Stimulated activated CD8-positive, alpha-beta memory T cell treated with anti-CD3 and anti-CD28 coated beads, Interleukin-2, amount 100 ng/mL, for 1 hour (primary cell): ENCODE data around the gene PIK3CB.
"Not testable (repeated sequence)": the region's sequence is repeated elsewhere in the genome, so short reads cannot be mapped to it uniquely, and the experiment has no call there.

ENCODE experiments used
- DNase-seq, 2 donors: peaks; one replicate each; pipeline ENCODE4 v3.0.0-alpha.2; 2020; ENCODE audit warnings: low read depth in 2 of 2

PIK3CB gene

DNA sequence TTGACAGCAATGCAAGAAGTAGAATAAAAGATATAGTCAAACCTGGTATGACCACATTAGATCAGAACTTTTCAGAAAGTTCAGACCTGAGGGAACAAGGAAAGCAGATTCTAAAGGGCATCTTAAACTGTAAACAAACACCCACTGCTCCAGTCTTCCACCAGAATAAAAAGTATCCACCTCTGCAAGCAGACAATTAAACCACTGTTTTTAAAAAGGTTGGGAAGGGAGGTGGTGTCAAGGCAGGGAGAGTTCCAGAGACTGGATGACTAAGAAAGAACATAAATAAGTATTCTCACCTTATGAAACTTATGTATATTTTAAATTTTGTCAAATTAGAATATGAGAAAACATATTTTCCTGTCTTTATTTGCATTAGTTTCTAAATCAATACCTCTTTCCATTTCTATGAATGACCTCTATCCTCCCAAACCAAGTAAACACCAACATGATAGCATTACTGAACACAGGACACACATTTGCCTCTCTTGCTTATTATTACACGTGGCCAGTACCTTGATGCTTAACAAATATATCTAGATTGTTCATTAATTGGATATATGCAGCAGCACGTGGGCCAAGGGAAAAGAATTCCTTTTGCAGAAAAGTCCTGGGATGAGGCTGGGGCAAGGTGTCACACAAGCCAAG is 31.6 kb downstream of the PIK3CB start:
- DNase-seq = no peak

DNA sequence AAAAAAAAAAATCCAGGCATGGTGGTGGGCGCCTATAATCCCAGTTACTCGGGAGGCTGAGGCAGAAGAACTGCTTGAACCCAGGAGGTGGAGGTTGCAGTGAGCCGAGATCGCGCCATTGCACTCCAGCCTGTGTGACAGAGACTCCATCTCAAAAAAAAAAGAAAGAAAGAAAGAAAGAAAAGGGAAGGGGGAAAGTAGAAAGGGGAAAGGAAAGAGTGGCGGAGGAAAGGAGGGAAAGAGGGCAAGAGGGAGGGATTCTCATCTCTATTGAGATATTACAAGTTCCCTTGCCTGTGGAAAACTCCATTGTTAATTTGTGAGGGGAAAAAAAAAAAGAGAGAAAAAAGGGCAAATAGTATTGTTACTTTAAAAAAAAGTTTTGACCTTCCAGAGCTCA is 32.5 kb downstream of the PIK3CB start:
- not testable (repeated sequence) for DNase-seq

DNA sequence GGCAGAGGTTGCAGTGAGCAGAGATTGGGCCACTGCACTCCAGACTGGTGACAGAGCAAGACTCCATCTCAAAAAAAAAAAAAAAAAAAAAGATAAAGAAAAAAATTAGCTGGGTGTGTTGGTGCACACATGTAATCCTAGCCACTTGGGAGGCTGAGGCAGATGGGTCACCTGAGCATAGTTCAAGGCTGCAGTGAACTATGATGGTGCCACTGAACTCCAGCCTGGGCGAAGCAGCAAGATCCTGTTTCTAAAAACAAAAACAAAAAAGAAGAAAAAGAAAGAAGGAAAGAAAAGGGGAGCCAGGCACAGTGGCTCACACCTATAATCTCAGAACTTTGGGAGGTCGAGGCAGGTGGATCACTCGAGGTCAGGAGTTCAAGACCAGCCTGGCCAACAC is 32.9 kb downstream of the PIK3CB start:
- DNase-seq = no peak

DNA sequence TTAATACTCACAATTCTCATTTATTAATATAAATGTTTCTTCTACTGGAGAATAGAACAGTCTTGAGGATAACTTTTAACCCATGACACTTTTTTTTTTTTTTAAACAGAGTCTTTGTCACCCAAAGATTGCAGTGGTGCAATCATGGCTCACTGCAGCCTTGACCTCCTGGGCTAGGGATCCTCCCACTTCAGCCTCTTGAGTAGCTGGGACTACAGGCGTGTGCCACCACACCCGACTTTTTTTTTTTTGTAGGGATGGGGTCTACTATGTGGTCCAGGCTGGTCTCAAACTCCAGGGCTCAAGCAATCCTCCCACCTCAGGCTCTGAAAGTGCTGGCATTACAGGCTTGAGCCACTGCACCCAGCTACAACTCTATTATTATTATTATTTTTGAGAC is 34.5 kb downstream of the PIK3CB start:
- DNase-seq = no peak

DNA sequence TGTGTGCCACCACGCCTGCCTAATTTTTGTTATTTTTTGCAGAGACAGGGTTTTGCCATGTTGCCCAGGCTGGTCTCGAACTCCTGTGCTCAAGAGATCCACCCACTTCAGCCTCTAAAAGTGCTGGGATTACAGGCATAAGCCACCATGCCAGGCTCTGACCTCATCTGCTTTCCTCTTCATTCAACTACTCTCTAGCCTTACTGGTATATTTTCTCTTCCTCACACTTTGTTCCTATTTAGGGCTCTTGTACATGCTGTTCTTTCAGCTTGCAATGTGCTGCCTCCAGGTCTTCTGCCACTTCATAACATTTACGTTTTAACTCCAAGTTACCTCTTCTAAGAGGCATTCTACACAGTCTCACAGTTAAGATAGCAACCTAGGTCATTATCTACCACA is 34.9 kb downstream of the PIK3CB start:
- no peak for DNase-seq

DNA sequence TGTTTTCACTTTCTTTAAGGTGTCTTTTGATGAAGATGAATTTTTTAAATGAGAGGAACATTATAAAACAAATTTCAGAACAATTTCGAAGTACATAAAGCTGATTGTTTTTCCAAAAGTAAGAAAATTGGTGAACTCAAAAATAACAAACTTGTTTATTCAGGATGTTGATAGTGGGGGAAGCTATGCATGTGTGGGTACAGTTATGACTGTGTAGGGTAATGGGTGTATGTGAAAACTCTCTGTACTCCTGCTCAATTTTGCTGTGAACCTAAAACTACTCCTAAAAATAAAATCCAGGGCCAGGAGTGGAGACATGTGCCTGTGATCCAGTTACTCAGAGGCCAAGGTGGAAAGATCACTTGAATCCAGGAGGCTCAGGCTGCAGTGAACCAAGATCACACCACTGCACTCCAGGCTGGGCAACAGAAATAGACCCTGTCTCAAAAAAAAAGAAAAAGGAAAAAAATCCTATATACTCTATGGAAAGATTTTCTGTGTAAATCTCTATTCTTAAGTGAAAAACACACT is 37.2 kb downstream of the PIK3CB start:
- no peak for DNase-seq

DNA sequence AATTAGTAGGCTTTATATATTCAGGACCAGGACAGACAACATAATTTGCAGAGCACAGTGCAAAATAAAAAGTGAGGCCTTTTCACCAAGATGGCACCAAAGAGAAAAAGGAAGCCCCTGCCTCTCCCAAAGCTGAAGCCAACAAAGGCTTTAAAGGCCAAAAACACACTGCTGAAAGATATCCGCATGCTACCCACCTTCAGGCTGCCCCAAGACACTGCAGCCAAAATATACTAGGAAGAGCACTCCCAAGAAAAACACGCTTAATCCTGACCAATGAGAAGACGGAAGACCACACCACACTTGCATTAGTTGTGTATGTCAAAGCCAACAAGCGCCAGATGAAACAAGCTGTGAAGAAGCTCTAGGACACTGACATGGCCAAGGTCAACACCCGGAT is 38.0 kb downstream of the PIK3CB start:
- no peak for DNase-seq

DNA sequence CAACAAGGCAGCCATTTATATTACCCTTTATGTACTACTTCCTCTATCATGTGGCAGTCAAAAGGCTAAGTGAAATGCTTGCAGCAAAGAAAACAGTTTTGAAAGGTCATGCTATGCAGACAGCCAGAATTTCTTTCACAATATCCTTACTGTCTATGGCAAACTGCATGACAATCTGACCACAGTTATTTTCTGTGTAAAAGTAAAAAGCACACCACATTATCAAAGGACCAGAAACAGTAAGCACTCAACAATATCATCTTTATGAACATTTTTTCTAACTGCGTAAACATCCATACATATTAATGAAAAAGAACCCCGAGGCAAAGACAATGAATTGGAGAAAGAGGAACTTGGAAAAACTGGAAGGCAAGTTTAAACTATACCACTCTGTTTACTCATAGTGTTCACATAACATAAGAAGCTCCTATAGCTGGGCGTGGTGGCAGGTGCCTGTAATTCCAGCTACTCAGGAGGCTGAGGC is 47.9 kb downstream of the PIK3CB start:
- DNase-seq = no peak

DNA sequence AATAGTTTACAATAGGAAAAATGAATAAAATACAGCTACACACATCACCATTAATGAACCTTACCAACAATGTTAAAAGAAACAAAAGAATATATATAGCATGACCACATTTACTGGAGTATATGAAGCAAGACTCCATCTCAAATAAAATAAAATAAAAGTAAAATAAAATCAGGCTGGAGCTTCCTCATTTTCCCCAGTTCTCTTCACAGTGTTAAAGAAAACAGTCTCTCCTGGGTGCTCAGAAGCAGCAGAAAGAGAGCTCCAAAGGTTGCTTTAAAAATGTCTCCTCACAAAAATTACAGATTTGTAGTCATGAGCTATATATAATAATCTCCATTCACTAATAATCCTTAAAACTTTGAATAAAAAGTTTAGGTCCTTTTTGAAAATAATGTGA is 48.8 kb downstream of the PIK3CB start:
- DNase-seq = no peak

DNA sequence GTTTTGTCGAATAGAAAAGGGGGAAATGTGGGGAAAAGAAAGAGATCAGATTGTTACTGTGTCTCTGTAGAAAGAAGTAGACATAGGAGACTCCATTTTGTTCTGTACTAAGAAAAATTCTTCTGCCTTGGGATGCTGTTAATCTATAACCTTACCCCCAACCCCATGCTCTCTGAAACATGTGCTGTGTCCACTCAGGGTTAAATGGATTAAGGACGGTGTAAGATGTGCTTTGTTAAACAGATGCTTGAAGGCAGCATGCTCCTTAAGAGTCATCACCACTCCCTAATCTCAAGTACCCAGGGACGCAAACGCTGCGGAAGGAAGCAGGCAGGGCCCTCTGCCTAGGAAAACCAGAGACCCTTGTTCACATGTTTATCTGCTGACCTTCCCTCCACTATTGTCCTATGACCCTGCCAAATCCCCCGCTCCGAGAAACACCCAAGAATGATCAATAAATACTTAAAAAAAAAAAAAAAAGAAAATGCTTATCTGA is 49.3 kb downstream of the PIK3CB start:
- not testable (repeated sequence) for DNase-seq

DNA sequence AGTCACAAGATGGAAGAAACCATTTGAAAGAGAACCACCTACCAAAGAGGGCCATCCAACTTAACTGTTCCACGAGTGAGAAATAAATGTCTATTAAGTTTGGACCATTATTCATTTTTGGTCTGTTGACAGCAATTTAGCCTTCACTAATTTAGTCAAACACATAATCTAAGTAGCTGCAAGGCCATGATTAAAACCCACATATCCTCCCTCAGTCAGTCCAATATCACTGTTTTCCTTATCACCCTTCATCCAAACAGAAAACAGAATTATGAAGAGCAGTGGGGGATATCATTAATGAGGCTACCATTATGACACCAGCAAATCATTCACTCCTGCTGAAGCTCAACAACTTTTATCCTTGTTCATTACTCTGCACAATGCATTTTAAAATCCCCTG is 52.0 kb downstream of the PIK3CB start:
- no peak for DNase-seq

DNA sequence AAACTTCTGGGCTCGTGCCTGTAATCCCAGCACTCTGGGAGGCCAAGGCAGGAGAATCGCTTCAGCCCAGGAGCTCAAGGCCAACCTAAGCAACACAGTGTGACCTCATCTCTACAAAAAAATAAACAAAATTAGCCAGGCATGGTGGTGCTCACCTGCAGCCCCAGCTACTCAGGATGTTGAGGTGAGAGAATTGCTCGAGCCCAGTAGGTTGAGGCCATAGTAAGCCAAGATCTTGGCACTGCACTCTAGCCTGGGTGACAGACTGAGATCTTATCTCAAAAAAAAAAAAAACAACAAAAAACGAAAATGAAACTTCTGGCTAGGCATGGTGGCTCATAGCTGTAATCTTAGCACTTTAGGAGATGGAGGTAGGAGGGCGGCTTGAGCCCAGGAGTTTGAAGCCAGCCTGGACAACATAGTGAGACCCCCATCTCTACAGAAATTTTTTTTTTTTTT is 53.7 kb downstream of the PIK3CB start:
- peak in 1 of 2 donors; percentile 6 for DNase-seq

DNA sequence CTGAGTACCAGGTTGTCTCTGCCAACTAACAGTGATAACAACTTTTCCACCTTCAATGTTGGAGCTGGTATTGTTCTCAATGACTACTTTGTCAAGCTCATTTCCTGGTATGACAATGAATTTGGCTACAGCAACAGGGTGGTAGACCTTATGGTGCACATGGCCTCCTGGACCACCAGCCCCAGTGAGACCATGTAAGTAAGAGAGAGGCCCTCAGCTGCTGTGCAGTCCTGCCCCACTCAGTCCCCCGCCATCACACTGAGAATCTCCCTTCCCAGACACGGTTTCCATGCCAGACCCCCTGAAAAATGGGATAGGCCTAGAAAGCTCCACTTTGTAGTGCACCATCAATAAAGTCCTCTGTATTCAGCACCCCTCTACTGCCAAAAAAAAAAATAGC is 56.1 kb downstream of the PIK3CB start:
- no peak for DNase-seq

DNA sequence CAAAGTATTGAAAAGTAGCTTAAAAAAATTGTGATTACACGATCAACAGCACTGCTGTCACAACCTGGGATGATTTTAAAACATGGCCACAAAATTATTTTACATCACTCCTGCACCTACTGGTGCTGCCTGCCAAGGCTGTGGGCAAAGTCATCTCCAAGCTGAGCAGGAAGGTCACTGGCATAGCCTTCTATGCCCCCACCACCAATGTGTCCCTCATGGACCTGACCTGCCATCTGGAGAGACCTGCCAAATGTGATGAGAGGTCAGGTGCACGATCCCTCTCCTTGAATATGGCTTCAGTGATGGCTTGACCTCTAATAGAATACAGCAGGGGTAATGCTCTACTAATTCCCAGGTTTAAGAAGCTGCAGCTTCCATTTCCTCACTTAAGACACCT is 57.8 kb downstream of the PIK3CB start:
- DNase-seq = no peak

DNA sequence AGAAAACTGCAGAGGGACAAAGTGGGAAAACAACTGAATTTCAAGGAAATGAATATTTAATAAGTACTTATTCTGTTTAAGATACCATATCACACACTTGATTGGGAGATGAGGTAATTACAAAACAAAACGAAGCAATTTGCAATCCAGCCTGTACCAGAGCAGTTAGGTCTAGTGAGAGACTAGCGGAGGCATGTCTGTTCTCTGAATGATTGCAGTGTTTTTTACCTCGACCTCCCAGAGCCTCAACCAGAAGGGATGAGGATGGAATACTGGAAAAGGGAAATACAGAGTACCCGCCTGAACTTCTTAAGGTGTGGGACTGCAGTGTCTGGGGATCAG is 59.5 kb downstream of the PIK3CB start:
- no peak for DNase-seq

DNA sequence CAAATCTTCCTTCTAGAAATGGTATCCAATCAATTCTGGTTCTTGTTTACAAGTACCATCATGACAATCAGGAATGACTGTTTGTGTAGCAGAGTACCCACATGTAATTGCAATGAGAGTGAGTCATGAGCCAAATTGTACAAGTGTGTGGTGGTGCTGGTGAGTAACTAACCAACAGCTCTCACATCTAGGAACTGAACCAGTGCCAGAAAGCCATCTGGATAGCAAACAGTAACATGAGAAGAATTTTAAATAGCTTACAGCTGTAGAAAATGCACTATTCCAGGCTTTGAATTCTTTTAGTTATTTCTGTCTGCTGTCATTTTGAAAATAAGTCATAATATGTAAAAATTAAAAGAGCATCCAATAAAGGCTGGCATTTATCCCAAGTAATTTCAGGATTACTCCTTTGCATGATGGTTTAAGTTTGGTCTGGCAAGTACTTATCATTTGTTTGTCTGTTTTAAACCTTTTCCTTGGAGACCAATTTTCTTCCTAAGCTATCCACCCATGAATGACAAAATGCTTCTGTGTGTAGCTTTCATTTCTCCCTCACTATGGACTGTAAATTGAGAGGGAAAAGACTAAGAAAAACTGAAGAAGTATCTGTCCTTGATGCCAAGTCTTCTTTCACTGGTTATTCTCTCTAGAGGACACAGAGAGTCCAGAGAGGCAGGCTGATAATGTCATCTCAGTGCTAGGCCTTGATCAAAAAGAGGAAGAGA is 60.0 kb downstream of the PIK3CB start:
- DNase-seq = no peak

DNA sequence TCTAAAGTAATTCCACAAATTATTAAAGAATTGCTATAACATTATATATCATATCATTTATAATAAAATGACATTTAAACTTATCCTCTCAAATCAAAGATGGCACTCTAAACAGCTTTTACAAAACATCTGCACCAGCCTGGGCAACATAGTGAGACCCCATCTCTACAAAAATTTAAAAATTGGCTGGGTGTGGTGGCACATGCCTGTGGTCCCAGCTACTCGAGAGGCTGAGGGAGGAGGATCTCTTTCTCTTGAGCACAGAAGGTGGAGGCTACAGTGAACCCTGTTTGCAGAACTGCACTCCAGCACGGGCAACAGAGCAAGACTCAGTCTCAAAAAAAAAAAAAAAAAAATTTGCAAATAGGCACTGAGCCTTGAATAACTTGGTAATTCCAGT is 63.1 kb downstream of the PIK3CB start:
- DNase-seq = no peak

DNA sequence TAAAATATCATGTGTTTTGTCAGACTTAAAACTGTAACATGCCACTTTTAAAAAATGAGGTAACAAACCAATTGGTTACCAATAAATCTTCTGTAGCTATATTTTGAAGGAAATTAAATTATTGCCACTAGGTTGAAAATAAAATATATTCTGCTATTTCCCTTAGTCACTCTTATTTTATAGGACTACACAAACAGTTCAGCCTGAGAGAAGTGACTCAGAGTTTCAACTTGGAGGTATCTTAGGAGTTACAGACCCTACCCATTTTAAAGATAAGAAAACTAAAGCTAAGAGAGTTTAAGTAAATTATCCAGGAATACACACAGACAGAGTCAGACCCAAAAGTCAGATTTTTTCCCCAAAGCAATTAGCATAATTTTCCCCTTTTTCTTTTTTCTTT is 65.1 kb downstream of the PIK3CB start:
- DNase-seq = no peak

DNA sequence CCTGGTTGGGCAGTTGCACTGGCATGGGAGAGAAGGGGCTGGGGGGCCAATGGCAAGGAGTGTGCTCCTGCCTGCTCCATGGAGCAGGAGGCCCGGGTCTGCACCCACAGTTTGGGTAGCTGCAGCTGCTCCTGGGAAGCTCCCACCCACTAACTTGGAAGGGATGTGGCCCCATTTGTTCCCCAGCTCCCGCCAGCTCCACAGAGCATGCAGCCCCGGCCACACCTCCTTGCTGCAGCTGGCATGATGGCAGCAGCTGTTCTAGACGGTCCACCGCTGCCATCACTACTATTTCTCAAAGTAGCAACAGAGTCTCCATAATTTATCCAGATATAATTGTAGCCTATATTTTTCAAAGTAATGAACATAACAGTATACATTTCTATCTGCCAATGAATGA is 65.8 kb downstream of the PIK3CB start:
- DNase-seq = no peak

DNA sequence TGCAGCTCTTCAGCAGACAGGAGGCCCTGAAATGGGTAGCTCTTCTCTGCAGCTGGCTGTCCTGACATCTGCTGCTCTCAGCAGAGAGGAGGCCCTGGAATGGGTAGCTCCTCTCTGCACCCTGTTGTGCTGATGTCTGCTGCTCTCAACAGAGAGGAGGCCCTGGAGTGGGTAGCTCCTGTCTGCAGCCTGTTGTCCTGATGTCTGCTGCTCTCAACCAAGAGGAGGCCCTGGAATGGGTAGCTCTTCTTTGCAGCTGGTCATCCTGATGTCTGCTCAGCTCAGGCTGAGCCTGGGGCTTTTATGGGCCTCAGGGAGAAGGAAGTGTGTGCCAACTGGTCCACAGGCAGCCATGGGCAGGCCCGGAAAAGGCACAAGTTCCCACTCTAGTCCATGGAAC is 66.6 kb downstream of the PIK3CB start:
- DNase-seq = no peak

DNA sequence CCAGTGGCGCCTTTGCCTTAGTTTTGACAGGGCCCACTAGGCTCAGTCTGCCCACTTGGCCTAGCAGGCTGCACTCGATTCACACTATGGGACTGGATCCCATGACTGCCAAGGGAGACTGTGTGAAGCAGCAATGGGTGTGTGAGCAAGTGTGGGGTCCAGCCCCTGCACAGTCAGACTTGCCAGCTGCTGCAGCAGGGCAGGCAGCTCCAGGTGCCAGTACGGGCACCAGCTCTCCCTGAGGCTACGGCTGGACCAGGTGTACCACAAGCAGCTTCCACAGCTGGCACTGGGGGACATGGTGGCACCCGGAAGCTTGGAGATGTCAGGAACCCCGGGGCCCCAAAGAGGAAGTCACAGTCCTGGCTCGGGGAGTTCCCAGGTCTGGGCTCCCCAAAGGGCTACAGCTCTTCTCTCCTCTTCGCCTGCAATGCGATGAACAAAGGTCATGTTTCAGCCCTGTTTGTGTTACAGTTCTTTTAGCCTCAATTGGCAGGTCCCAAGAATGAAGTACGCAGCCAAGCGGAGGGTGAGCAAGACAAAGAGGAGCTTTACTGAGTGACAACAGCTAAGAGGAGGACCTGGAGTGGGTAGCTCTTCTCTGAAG is 67.1 kb downstream of the PIK3CB start:
- DNase-seq = no peak

DNA sequence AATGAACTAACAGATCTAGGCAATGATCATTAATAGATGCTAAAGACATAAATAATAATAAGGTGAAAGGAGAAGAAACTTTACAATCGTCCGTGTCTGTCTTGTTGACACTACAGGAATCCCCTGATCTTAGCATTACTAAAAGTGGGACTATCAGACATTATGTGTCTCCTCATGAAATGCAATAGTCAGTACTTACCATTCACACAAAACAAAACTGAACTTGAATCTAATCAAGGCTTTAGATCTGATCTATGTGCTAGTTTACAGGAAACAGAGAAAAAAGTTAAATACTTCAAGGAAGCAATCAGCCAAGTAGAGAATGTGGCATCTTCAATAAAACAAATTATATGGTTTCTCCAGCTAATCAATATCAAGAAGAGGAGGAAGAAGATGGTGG is 73.7 kb downstream of the PIK3CB start:
- DNase-seq = no peak

DNA sequence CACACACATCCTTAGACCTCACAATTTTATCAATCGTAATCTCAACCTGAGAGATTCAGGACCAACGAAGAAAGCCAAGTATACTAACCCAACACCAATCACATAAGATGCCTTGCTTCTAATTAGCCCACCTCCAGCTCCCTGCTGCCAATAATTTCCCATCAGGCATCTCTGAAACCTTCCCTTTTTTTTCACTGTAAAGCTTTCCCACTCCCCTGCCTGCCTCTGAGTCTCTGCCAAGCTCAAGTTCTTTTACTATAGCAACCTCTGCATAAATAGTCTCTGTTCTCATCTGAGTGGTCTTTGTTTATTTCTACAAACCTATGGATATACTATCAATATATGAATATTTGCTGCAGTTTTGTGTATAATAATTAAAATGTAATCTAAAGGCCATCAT is 86.5 kb downstream of the PIK3CB start:
- DNase-seq = no peak
